Central memory CD8-positive, alpha-beta T cell (primary cell): Measurements from ENCODE around the gene MRTFA.

Experiments
- ATAC-seq: fragments of 150-1000 bp; cut with Tn5 transposase; replicated peaks from 2 replicates; pipeline ENCODE4 v1.10.0; 2022; ENCODE audit warnings: mild to moderate bottlenecking, moderate FRiP score, moderate number of reproducible peaks; ENCODE audit not compliant: poor library complexity, severe bottlenecking; ENCODE audit errors: extremely low read depth
- DNase-seq, 2 donors: peaks; one replicate each; pipeline ENCODE4 v3.0.0; 2021; ENCODE audit warnings: low spot score in 2 of 2
- H3K27ac Mint-ChIP-seq: one replicate; pipeline ENCODE4 v1.8.0; 2022; ENCODE audit warnings: low read depth, mild to moderate bottlenecking, moderate library complexity, mixed read lengths
- H3K27me3 Mint-ChIP-seq: one replicate; pipeline ENCODE4 v1.8.0; 2022; ENCODE audit warnings: mixed read lengths
- H3K36me3 Mint-ChIP-seq: one replicate; pipeline ENCODE4 v1.8.0; 2022; ENCODE audit warnings: mild to moderate bottlenecking, moderate library complexity, mixed read lengths; ENCODE audit not compliant: insufficient read depth
- H3K4me1 Mint-ChIP-seq: one replicate; pipeline ENCODE4 v1.8.0; 2022; ENCODE audit warnings: mixed read lengths
- H3K4me3 Mint-ChIP-seq: one replicate; pipeline ENCODE4 v1.8.0; 2022; ENCODE audit warnings: mild to moderate bottlenecking, moderate library complexity, mixed read lengths
- H3K9me3 Mint-ChIP-seq: one replicate; pipeline ENCODE4 v1.8.0; 2022; ENCODE audit warnings: mixed read lengths

Gene MRTFA

GRCh38 chr22:40434745-40435144 is 201.8 kb downstream of the MRTFA start:
- Mint-ChIP-seq H3K4me1 (peaks cover 21% of the 10 kb centered on the region), H3K4me3 (no peak overlapping the region), H3K36me3 (peaks cover 28% of the 10 kb centered on the region), H3K27me3 (no peaks in the 10 kb centered on the region), H3K9me3 (no peaks in the 10 kb centered on the region), H3K27ac (no peak overlapping the region)
- no peak for DNase-seq
- no peak for ATAC-seq

GRCh38 chr22:40434106-40434505 is 202.4 kb downstream of the MRTFA start:
- Mint-ChIP-seq H3K4me3 (no peak overlapping the region), H3K4me1 (peaks cover 25% of the 10 kb centered on the region), H3K27ac (no peak overlapping the region), H3K27me3 (no peaks in the 10 kb centered on the region), H3K36me3 (peaks cover 34% of the 10 kb centered on the region), H3K9me3 (no peaks in the 10 kb centered on the region)
- no peak for DNase-seq
- ATAC-seq = no peak

- Mint-ChIP-seq H3K4me3 (no peak overlapping the region), H3K27ac (no peak overlapping the region), H3K4me1 (peaks cover 30% of the 10 kb centered on the region), H3K9me3 (no peaks in the 10 kb centered on the region), H3K36me3 (peaks cover 38% of the 10 kb centered on the region), H3K27me3 (no peaks in the 10 kb centered on the region)
- DNase-seq (no peak), ATAC-seq (no peak)
These were observed 203.0 kb downstream of the MRTFA start for GRCh38 chr22:40433416-40434090.

- no peak overlapping the region for H3K4me3 Mint-ChIP-seq
These were observed 203.9 kb downstream of the MRTFA start for GRCh38 chr22:40432625-40433024.

GRCh38 chr22:40432157-40432556 is 204.4 kb downstream of the MRTFA start:
- H3K4me3 Mint-ChIP-seq = no peak overlapping the region
- H3K4me1 Mint-ChIP-seq = peaks cover 29% of the 10 kb centered on the region
- DNase-seq (no peak), ATAC-seq (no peak)
- H3K36me3 Mint-ChIP-seq = peaks cover 43% of the 10 kb centered on the region
- H3K9me3 Mint-ChIP-seq = no peaks in the 10 kb centered on the region
- H3K27me3 Mint-ChIP-seq = no peaks in the 10 kb centered on the region
- no peak overlapping the region for H3K27ac Mint-ChIP-seq

More at GRCh38 chr22:40432625-40433024, 203.9 kb downstream of the MRTFA start:
- Mint-ChIP-seq H3K4me1 (peaks cover 30% of the 10 kb centered on the region), H3K27me3 (no peaks in the 10 kb centered on the region), H3K36me3 (peaks cover 41% of the 10 kb centered on the region), H3K9me3 (no peaks in the 10 kb centered on the region), H3K27ac (no peak overlapping the region)
- DNase-seq = no peak
- ATAC-seq = no peak

GRCh38 chr22:40430991-40431390 is 205.5 kb downstream of the MRTFA start:
- Mint-ChIP-seq H3K36me3 (peaks cover 45% of the 10 kb centered on the region), H3K27ac (peak overlapping the region; percentile 46), H3K27me3 (no peaks in the 10 kb centered on the region)

GRCh38 chr22:40429481-40429880 is 207.0 kb downstream of the MRTFA start:
- Mint-ChIP-seq H3K36me3 (peaks cover 41% of the 10 kb centered on the region), H3K4me3 (no peak overlapping the region), H3K27ac (peak overlapping the region; percentile 84), H3K4me1 (peaks cover 32% of the 10 kb centered on the region), H3K27me3 (no peaks in the 10 kb centered on the region), H3K9me3 (no peaks in the 10 kb centered on the region)
- ATAC-seq = no peak
- DNase-seq = no peak

More at GRCh38 chr22:40430991-40431390, 205.5 kb downstream of the MRTFA start:
- no peak for DNase-seq
- ATAC-seq = no peak
- Mint-ChIP-seq H3K4me1 (peaks cover 26% of the 10 kb centered on the region), H3K9me3 (no peaks in the 10 kb centered on the region), H3K4me3 (no peak overlapping the region)

GRCh38 chr22:40428796-40429195 is 207.7 kb downstream of the MRTFA start:
- Mint-ChIP-seq H3K36me3 (peaks cover 39% of the 10 kb centered on the region), H3K9me3 (no peaks in the 10 kb centered on the region), H3K27me3 (no peaks in the 10 kb centered on the region), H3K4me3 (no peak overlapping the region), H3K4me1 (peaks cover 33% of the 10 kb centered on the region), H3K27ac (peak overlapping the region; percentile 84)
- DNase-seq = no peak
- no peak for ATAC-seq

- Mint-ChIP-seq H3K27me3 (no peaks in the 10 kb centered on the region), H3K4me3 (no peak overlapping the region), H3K36me3 (peaks cover 40% of the 10 kb centered on the region), H3K9me3 (no peaks in the 10 kb centered on the region), H3K4me1 (peaks cover 41% of the 10 kb centered on the region), H3K27ac (peak overlapping the region; percentile 74)
- ATAC-seq (no peak), DNase-seq (no peak)
These were observed 209.8 kb downstream of the MRTFA start for GRCh38 chr22:40426594-40427333.

- peaks cover 45% of the 10 kb centered on the region for H3K4me1 Mint-ChIP-seq
- peaks cover 33% of the 10 kb centered on the region for H3K36me3 Mint-ChIP-seq
- DNase-seq (no peak), ATAC-seq (no peak)
- H3K9me3 Mint-ChIP-seq = no peaks in the 10 kb centered on the region
- no peaks in the 10 kb centered on the region for H3K27me3 Mint-ChIP-seq
- H3K4me3 Mint-ChIP-seq = no peak overlapping the region
- peak overlapping the region; percentile 58 for H3K27ac Mint-ChIP-seq
These were observed 211.4 kb downstream of the MRTFA start for GRCh38 chr22:40425082-40425481.

GRCh38 chr22:40423882-40424640 is 212.5 kb downstream of the MRTFA start:
- no peak overlapping the region for H3K27ac Mint-ChIP-seq
- ATAC-seq (no peak), DNase-seq (no peak)
- no peaks in the 10 kb centered on the region for H3K9me3 Mint-ChIP-seq
- H3K4me1 Mint-ChIP-seq = peaks cover 39% of the 10 kb centered on the region
- no peaks in the 10 kb centered on the region for H3K27me3 Mint-ChIP-seq
- no peak overlapping the region for H3K4me3 Mint-ChIP-seq
- H3K36me3 Mint-ChIP-seq = peaks cover 29% of the 10 kb centered on the region

GRCh38 chr22:40423310-40423688 is 213.2 kb downstream of the MRTFA start:
- no peak overlapping the region for H3K27ac Mint-ChIP-seq
- H3K4me3 Mint-ChIP-seq = no peak overlapping the region

More at GRCh38 chr22:40423310-40423688, 213.2 kb downstream of the MRTFA start:
- H3K4me1 Mint-ChIP-seq = peaks cover 34% of the 10 kb centered on the region
- H3K27me3 Mint-ChIP-seq = no peaks in the 10 kb centered on the region
- DNase-seq (no peak), ATAC-seq (no peak)
- H3K36me3 Mint-ChIP-seq = peaks cover 24% of the 10 kb centered on the region
- H3K9me3 Mint-ChIP-seq = no peaks in the 10 kb centered on the region
